A549 (cell line): ENCODE measurements around the gene ISG15. TPM values are rescaled to one million over a fixed set of nuclear protein-coding genes. Genes with fewer than 3 reads are reported as not detected.

ENCODE experiments used
- ATAC-seq, 2 experiments: fragments of 200-7000 bp in 1 of 2; fragments of >200 bp in 1 of 2; cut with Nextera tagmentation in 1 of 2; cut with Tn5 transposase in 1 of 2; 3 replicates each; pipeline versions ENCODE4 v1.8.0 to v1.9.1; 2018 to 2020; ENCODE audit warnings: mild to moderate bottlenecking in 1 of 2, moderate library complexity in 1 of 2
- CTCF ChIA-PET: fragments of 300-600 bp; sonication (Branson Sonifier 250); formaldehyde crosslinking; extraction: SDS; loops from one replicate; lab custom pipeline; 2021; ENCODE audit warnings: antibody characterized with exemption, inconsistent platforms; lab: Yijun Ruan, JAX
- POLR2A ChIA-PET: fragments of 350-600 bp; formaldehyde crosslinking; extraction: SDS; loops from one replicate; lab custom pipeline; 2021; ENCODE audit warnings: antibody characterized with exemption, inconsistent platforms; lab: Yijun Ruan, JAX
- DNase-seq, 2 experiments: peaks; one replicate each; pipeline versions ENCODE4 v3.0.0 to v3.0.0-alpha.2; 2011 to 2016; ENCODE audit warnings: low read depth in 1 of 2, low spot score in 1 of 2
- FAIRE-seq: peaks from 2 replicates; lab custom pipeline; 2011; peaks lifted over from hg19 to GRCh38; lab: Jason Lieb, UNC
- H3K27ac ChIP-seq, 2 experiments: fragments of >200 bp; sonication (Bioruptor Twin); formaldehyde crosslinking; 3 replicates each; pipeline ENCODE4 v1.5.1; 2016 to 2017
- H3K4me1 ChIP-seq: fragments of >200 bp; sonication (Bioruptor Twin); formaldehyde crosslinking; 3 replicates; pipeline ENCODE4 v1.6.1; 2016
- H3K4me2 ChIP-seq: fragments of >200 bp; sonication (Bioruptor Twin); formaldehyde crosslinking; 3 replicates; pipeline ENCODE4 v1.6.1; 2016
- H3K4me3 ChIP-seq: fragments of >200 bp; sonication (Bioruptor Twin); formaldehyde crosslinking; 3 replicates; pipeline ENCODE4 v1.5.1; 2016
- H3K9me3 ChIP-seq: fragments of >200 bp; sonication (Bioruptor Twin); formaldehyde crosslinking; 3 replicates; pipeline ENCODE4 v1.6.1; 2016
- ATOH8 ChIP-seq: fragments of 250-450 bp; sonication (Bioruptor Pico); IDR thresholded peaks from 2 replicates; pipeline ENCODE4 v1.5.0; 2020; ENCODE audit warnings: low read depth, mild to moderate bottlenecking, moderate library complexity
- CBX2 ChIP-seq: fragments of 200-600 bp; sonication (generic); IDR thresholded peaks from 2 replicates; pipeline ENCODE4 v1.6.1; 2016; ENCODE audit warnings: low read depth, mild to moderate bottlenecking, borderline replicate concordance
- CHD4 ChIP-seq: fragments of 200-600 bp; sonication (generic); IDR thresholded peaks from 2 replicates; pipeline ENCODE4 v1.6.1; 2016; ENCODE audit warnings: antibody characterized with exemption, mild to moderate bottlenecking, borderline replicate concordance
- EHF ChIP-seq: fragments of 250-450 bp; sonication (Bioruptor Pico); IDR thresholded peaks from 2 replicates; pipeline ENCODE4 v1.5.0; 2020; ENCODE audit warnings: mild to moderate bottlenecking
- EP300 ChIP-seq, 2 experiments: fragments of >200 bp; sonication (Bioruptor Twin); formaldehyde crosslinking; IDR thresholded peaks; 2 replicates in 1 of 2; 3 replicates in 1 of 2; pipeline ENCODE4 v1.6.1; 2016 to 2017
- ESRRA ChIP-seq: fragments of 150-350 bp; IDR thresholded peaks from 2 replicates; pipeline ENCODE4 v1.6.1; 2014; ENCODE audit warnings: mild to moderate bottlenecking, low read length, borderline replicate concordance
- FOXS1 ChIP-seq: fragments of 250-450 bp; sonication (Bioruptor Pico); IDR thresholded peaks from 2 replicates; pipeline ENCODE4 v1.5.0; 2020; ENCODE audit warnings: mild to moderate bottlenecking, moderate library complexity
- HDAC2 ChIP-seq: fragments of 200-600 bp; sonication (generic); IDR thresholded peaks from 2 replicates; pipeline ENCODE4 v1.6.1; 2016
- HES2 ChIP-seq: fragments of >200 bp; sonication (Bioruptor Twin); formaldehyde crosslinking; IDR thresholded peaks from 2 replicates; pipeline ENCODE4 v1.6.1; 2016
- HEYL ChIP-seq: fragments of 250-450 bp; sonication (Bioruptor Pico); IDR thresholded peaks from 2 replicates; pipeline ENCODE4 v1.8.0; 2021; ENCODE audit warnings: mild to moderate bottlenecking, moderate library complexity
- HMGXB4 ChIP-seq: fragments of 250-450 bp; sonication (Bioruptor Pico); IDR thresholded peaks from 2 replicates; pipeline ENCODE4 v1.5.0; 2021; ENCODE audit warnings: mild to moderate bottlenecking, moderate library complexity, borderline replicate concordance
- HOXA7 ChIP-seq: fragments of 250-450 bp; sonication (Bioruptor Pico); IDR thresholded peaks from 2 replicates; pipeline ENCODE4 v1.5.0; 2020; ENCODE audit warnings: mild to moderate bottlenecking, moderate library complexity
- KDM5A ChIP-seq: fragments of 200-600 bp; sonication (generic); IDR thresholded peaks from 2 replicates; pipeline ENCODE4 v1.6.1; 2016; ENCODE audit warnings: antibody characterized with exemption, mild to moderate bottlenecking
- MAZ ChIP-seq: fragments of 150-350 bp; IDR thresholded peaks from 2 replicates; pipeline ENCODE4 v1.6.1; 2014; ENCODE audit warnings: antibody characterized with exemption, low read depth, low read length, borderline replicate concordance
- NPAS2 ChIP-seq: fragments of 250-450 bp; sonication (Bioruptor Pico); IDR thresholded peaks from 2 replicates; pipeline ENCODE4 v1.8.0; 2022; ENCODE audit warnings: mild to moderate bottlenecking, moderate library complexity, borderline replicate concordance
- NR3C1 ChIP-seq: fragments of >200 bp; sonication (Bioruptor Twin); formaldehyde crosslinking; IDR thresholded peaks from 3 replicates; pipeline ENCODE4 v1.6.1; 2017
- PHF8 ChIP-seq: fragments of 200-600 bp; sonication (generic); IDR thresholded peaks from 2 replicates; pipeline ENCODE4 v1.6.1; 2016; ENCODE audit warnings: low read depth, mild to moderate bottlenecking, antibody characterized with exemption, moderate library complexity, borderline replicate concordance
- RFX5 ChIP-seq: fragments of 450-650 bp; IDR thresholded peaks from 2 replicates; pipeline ENCODE4 v1.7.1; 2014; ENCODE audit warnings: antibody characterized with exemption, mild to moderate bottlenecking, moderate library complexity
- TFCP2L1 ChIP-seq: fragments of 250-450 bp; sonication (Bioruptor Pico); IDR thresholded peaks from 2 replicates; pipeline ENCODE4 v1.5.0; 2021; ENCODE audit warnings: mild to moderate bottlenecking
- ZC3H11A ChIP-seq: fragments of 450-650 bp; IDR thresholded peaks from 2 replicates; pipeline ENCODE4 v1.6.1; 2014; ENCODE audit warnings: antibody characterized with exemption, mild to moderate bottlenecking
- ZFP36 ChIP-seq: fragments of 450-650 bp; IDR thresholded peaks from 2 replicates; pipeline ENCODE4 v1.6.1; 2014; ENCODE audit warnings: borderline replicate concordance; ENCODE audit not compliant: partially characterized antibody
- ZNF302 ChIP-seq: fragments of 250-450 bp; sonication (Bioruptor Pico); IDR thresholded peaks from 2 replicates; pipeline ENCODE4 v1.9.0; 2021; ENCODE audit warnings: inconsistent platforms, mild to moderate bottlenecking, moderate library complexity
- WGBS: methylation state at CpG from one replicate; pipeline ENCODE4 v1.1.6; 2017; ENCODE audit errors: missing lambda C conversion rate; 5-methylcytosine and 5-hydroxymethylcytosine counted together
- polyA plus RNA-seq, 4 experiments: library from polyadenylated mRNA; depleted of rRNA in 3 of 4; stranded (reverse); fragments of >200 nt; fragmentation: RNase III in 1 of 4; extraction: RNeasy Plus Mini Kit Qiagen cat#74134 plus additional on column Dnase treatment in 1 of 4; gene quantifications; 2 replicates in 3 of 4; 3 replicates in 1 of 4; pipeline ENCODE4 v1.2.3, GENCODE V29; 2011 to 2017
- TF ChIP-seq, protein P1 (sequence below): IDR thresholded peaks from 2 replicates; pipeline ENCODE4 v1.6.1; 2012
- TF ChIP-seq, protein P2 (sequence below): IDR thresholded peaks from 2 replicates; pipeline ENCODE4 v1.6.1; 2012
- TF ChIP-seq, protein P3 (sequence below): fragments of 450-650 bp; IDR thresholded peaks from 2 replicates; pipeline ENCODE4 v1.6.1; 2014; ENCODE audit warnings: antibody characterized with exemption
- TF ChIP-seq, protein P4 (sequence below): fragments of 150-350 bp; IDR thresholded peaks from 2 replicates; pipeline ENCODE4 v1.6.1; 2014; ENCODE audit warnings: low read depth, mild to moderate bottlenecking, low read length

Gene ISG15
- polyA plus RNA-seq, 2 of the 4 experiments (the other 2 are of a cell fraction): 4.6 to 11.2 TPM

- Histone ChIP-seq H3K9me3 (no peaks in the 10 kb centered on the region), H3K27ac (no peak overlapping the region), H3K4me3 (no peak overlapping the region), H3K4me2 (no peak overlapping the region), H3K4me1 (peaks cover 9% of the 10 kb centered on the region)
- FAIRE-seq (no peak), DNase-seq (no peak), ATAC-seq (no peak)
- ChIA-PET CTCF (interaction anchor here (0.6 to 4.7 kb wide), 9 partner anchors 16 to 99 kb away, joined by 3 to 32 read pairs (median 6); partner anchors contain the start of gene ISG15), POLR2A (no interaction called here)
- WGBS: 97% methylated on average over 24 of the region's 60 CpGs
- TF ChIP-seq, protein P1, sequence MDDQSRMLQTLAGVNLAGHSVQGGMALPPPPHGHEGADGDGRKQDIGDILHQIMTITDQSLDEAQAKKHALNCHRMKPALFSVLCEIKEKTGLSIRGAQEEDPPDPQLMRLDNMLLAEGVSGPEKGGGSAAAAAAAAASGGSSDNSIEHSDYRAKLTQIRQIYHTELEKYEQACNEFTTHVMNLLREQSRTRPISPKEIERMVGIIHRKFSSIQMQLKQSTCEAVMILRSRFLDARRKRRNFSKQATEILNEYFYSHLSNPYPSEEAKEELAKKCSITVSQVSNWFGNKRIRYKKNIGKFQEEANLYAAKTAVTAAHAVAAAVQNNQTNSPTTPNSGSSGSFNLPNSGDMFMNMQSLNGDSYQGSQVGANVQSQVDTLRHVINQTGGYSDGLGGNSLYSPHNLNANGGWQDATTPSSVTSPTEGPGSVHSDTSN: no peak
- TF ChIP-seq, protein P2, sequence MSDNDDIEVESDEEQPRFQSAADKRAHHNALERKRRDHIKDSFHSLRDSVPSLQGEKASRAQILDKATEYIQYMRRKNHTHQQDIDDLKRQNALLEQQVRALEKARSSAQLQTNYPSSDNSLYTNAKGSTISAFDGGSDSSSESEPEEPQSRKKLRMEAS: no peak
- TF ChIP-seq ZFP36: no peak
- no peak for TF ChIP-seq FOXS1 (CRISPR knock-in tag)
- TF ChIP-seq ZNF302 (CRISPR knock-in tag): no peak
- no peak for TF ChIP-seq ZC3H11A
- TF ChIP-seq PHF8: no peak
- TF ChIP-seq HMGXB4: no peak
- TF ChIP-seq ESRRA: no peak
- no peak for TF ChIP-seq NR3C1
Measured at GRCh38 chr1:1041092-1041523, 27.8 kb downstream of the ISG15 start.

- DNase-seq: no peak
- no peak overlapping the region for H3K4me2 ChIP-seq
- CTCF ChIA-PET: interaction anchor here (1.4 to 4.7 kb wide), 4 partner anchors 21 to 40 kb away, joined by 3 to 32 read pairs (median 16); partner anchors contain the start of gene ISG15
- no peak for TF ChIP-seq KDM5A
- no peak for TF ChIP-seq CBX2
- no peak for TF ChIP-seq TFCP2L1 (CRISPR knock-in tag)
- TF ChIP-seq ZFP36: no peak
- TF ChIP-seq MAZ: no peak
- TF ChIP-seq EHF (CRISPR knock-in tag): no peak
- TF ChIP-seq, all 56 proteins: peak for 0
- no peak for ATAC-seq
- H3K4me3 ChIP-seq: no peak overlapping the region
- no peak overlapping the region for H3K27ac ChIP-seq
- POLR2A ChIA-PET: no interaction called here
- peaks cover 9% of the 10 kb centered on the region for H3K4me1 ChIP-seq
- FAIRE-seq: no peak
- WGBS: 98% methylated on average over 12 of the region's 25 CpGs
- no peaks in the 10 kb centered on the region for H3K9me3 ChIP-seq
Measured at GRCh38 chr1:1041873-1042272, 28.6 kb downstream of the ISG15 start.

- WGBS: 100% methylated on average over 8 of the region's 10 CpGs
- TF ChIP-seq, protein P1: no peak
- TF ChIP-seq MAZ (no peak), HEYL (CRISPR knock-in tag) (no peak), CHD4 (no peak), EP300 (IDR thresholded peaks at IDR 0.05) (no peak), PHF8 (no peak), HES2 (no peak), NPAS2 (CRISPR knock-in tag) (no peak), KDM5A (no peak), RFX5 (no peak), HOXA7 (no peak), ATOH8 (CRISPR knock-in tag) (no peak), NR3C1 (no peak), HDAC2 (no peak)
- TF ChIP-seq, protein P3, sequence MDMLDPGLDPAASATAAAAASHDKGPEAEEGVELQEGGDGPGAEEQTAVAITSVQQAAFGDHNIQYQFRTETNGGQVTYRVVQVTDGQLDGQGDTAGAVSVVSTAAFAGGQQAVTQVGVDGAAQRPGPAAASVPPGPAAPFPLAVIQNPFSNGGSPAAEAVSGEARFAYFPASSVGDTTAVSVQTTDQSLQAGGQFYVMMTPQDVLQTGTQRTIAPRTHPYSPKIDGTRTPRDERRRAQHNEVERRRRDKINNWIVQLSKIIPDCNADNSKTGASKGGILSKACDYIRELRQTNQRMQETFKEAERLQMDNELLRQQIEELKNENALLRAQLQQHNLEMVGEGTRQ: no peak
- TF ChIP-seq, protein P4, sequence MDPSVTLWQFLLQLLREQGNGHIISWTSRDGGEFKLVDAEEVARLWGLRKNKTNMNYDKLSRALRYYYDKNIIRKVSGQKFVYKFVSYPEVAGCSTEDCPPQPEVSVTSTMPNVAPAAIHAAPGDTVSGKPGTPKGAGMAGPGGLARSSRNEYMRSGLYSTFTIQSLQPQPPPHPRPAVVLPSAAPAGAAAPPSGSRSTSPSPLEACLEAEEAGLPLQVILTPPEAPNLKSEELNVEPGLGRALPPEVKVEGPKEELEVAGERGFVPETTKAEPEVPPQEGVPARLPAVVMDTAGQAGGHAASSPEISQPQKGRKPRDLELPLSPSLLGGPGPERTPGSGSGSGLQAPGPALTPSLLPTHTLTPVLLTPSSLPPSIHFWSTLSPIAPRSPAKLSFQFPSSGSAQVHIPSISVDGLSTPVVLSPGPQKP: no peak
Measured at GRCh38 chr1:1042835-1043234, 29.5 kb downstream of the ISG15 start.

More at GRCh38 chr1:1042835-1043234, 29.5 kb downstream of the ISG15 start:
- DNase-seq: no peak
- H3K27ac ChIP-seq: no peak overlapping the region
- peaks cover 9% of the 10 kb centered on the region for H3K4me1 ChIP-seq
- H3K4me3 ChIP-seq: no peak overlapping the region
- H3K9me3 ChIP-seq: no peaks in the 10 kb centered on the region
- no peak for FAIRE-seq
- no peak for ATAC-seq
- POLR2A ChIA-PET: no interaction called here
- H3K4me2 ChIP-seq: no peak overlapping the region
- CTCF ChIA-PET: no interaction called here
